ENCODE results near the gene SLC27A5.

SLC27A5 gene

GRCh38 chr19:58511353-58512208, at the start of gene SLC27A5:
SLC27A5 (minus strand) TSS chr19:58511992; CDS start chr19:58511955, 37 bp downstream.
- DNase-seq: no peak

- DNase-seq: peak; percentile 26
These were observed 49.1 kb upstream of the SLC27A5 start for GRCh38 chr19:58560921-58561320.

GRCh38 chr19:58560007-58560887, 48.5 kb upstream of the SLC27A5 start:
- DNase-seq: peak; percentile 27

- peak; percentile 90 for DNase-seq
These were observed 47.6 kb upstream of the SLC27A5 start for GRCh38 chr19:58559275-58560006.

- DNase-seq: peak; percentile 99
These were observed 47.0 kb upstream of the SLC27A5 start for GRCh38 chr19:58558623-58559274.

- peak; percentile 71 for DNase-seq
These were observed 46.4 kb upstream of the SLC27A5 start, which contains the start of gene UBE2M for GRCh38 chr19:58558066-58558622. UBE2M (minus strand) TSS chr19:58558611; CDS start chr19:58558381, 230 bp downstream.

GRCh38 chr19:58557221-58558065, 45.7 kb upstream of the SLC27A5 start:
- peak; percentile 38 for DNase-seq

GRCh38 chr19:58556622-58557220, 44.9 kb upstream of the SLC27A5 start:
- no peak for DNase-seq

GRCh38 chr19:58555920-58556621, 44.3 kb upstream of the SLC27A5 start:
- peak; percentile 24 for DNase-seq

GRCh38 chr19:58555369-58555885, 43.6 kb upstream of the SLC27A5 start:
- no peak for DNase-seq

GRCh38 chr19:58554494-58555368, 42.9 kb upstream of the SLC27A5 start, which contains the start of gene CHMP2A:
CHMP2A (minus strand) TSS chr19:58555105; CDS start chr19:58554212, 893 bp downstream.
- peak; percentile 100 for DNase-seq

GRCh38 chr19:58553799-58554493, 42.2 kb upstream of the SLC27A5 start:
- no peak for DNase-seq

GRCh38 chr19:58552655-58553054, 40.9 kb upstream of the SLC27A5 start:
- no peak for DNase-seq

GRCh38 chr19:58551577-58552471, 40.0 kb upstream of the SLC27A5 start:
- peak; percentile 32 for DNase-seq

- no peak for DNase-seq
These were observed 39.3 kb upstream of the SLC27A5 start for GRCh38 chr19:58551123-58551497.

GRCh38 chr19:58550362-58551122, 38.8 kb upstream of the SLC27A5 start:
- DNase-seq: peak; percentile 28

Data from stimulated activated CD8-positive, alpha-beta memory T cell treated with anti-CD3 and anti-CD28 coated beads, Interleukin-4, amount 100 ng/mL, for 48 hours (primary cell).